ENCODE data around the gene ZBTB45. TPM values are rescaled to one million over a fixed set of nuclear protein-coding genes. Genes with fewer than 3 reads are reported as not detected.

Gene ZBTB45
- total and polyA plus RNA-seq, 7 donors = 6.2 to 13.0 (median 9.8) TPM

DNA sequence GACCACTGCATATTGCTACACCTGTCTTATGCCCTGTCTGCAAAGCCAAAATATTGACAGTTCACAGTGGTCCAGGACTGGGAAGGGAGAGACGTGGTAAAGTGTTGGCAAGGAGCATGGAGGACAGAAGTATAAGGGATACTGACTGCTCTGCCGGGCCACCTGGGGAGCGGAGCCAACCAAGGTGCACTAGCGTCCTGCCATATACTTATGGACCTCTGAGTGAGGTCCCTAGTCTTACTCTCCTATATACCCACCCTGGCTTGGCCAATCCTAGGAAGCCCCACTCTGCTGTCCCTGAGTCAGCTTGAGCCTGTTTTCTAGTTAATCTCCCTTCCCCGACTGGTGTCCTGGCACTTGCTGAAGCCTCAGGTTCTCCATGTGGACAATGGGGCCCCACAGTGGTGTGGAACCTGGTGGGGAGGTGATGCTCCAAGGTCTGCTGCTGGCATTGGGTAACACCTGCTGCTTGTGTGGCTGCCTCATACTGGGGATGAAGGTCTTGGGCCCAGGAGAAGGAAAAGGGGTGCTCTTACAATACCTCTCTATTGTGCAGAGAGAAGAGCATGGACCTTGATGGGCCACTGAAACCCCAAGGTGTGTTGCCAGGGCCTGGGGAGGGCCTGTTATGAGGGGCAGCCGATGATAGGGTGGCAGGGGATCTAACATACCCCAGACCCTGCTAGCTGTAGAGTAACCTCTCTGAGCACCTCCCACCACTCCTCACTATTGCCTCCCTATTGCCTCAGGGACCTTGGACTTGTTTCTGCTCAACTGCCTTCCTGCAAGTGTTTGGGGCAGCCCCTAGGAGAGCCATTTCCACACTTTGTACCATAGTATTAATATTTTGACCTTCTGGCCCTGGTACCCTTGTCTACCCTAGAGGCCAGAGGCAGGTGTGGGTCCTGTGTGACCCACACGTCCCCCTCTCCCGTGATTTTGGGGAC lies 17.5 kb upstream of the ZBTB45 start:
- intact Hi-C loops (cut with DNase I) = no loop called here
- no peak overlapping the region for H3K4me3 ChIP-seq
- H3K4me1 ChIP-seq = no peaks in the 10 kb centered on the region
- ATAC-seq (no peak), DNase-seq (no peak)
- no peak for TF ChIP-seq CTCF (IDR thresholded peaks at IDR 0.05)
- 80 to 91% (median 88%) methylated on average over 8 of the region's 8 CpGs for WGBS, 3 donors
- H3K36me3 ChIP-seq (ENCODE audit: insufficient read depth in 1 of 2, low read depth in 1 of 2) = no peaks in the 10 kb centered on the region
- no peaks in the 10 kb centered on the region for H3K9me3 ChIP-seq
- H3K27ac ChIP-seq = no peak overlapping the region
- peaks cover 0 to 14% (median 13%) of the 10 kb centered on the region in 3 donors for H3K27me3 ChIP-seq (ENCODE audit: insufficient read depth in 3 of 3, low read length in 2 of 3)

- no peak for ATAC-seq
- H3K27me3 ChIP-seq (ENCODE audit: insufficient read depth in 3 of 3, low read length in 2 of 3) = peaks cover 0 to 14% (median 13%) of the 10 kb centered on the region in 3 donors
- WGBS, 3 donors = 82 to 88% (median 87%) methylated on average over 3 of the region's 3 CpGs
Observed at GRCh38 chr19:58535857-58536256, 16.2 kb upstream of the ZBTB45 start.

GRCh38 chr19:58531034-58531840 lies 11.6 kb upstream of the ZBTB45 start:
- Histone ChIP-seq H3K27me3 (ENCODE audit: insufficient read depth in 3 of 3, low read length in 2 of 3) (peaks cover 0 to 7% (median 0%) of the 10 kb centered on the region in 3 donors), H3K4me3 (no peak overlapping the region), H3K9me3 (no peaks in the 10 kb centered on the region), H3K27ac (no peak overlapping the region), H3K4me1 (no peaks in the 10 kb centered on the region), H3K36me3 (ENCODE audit: insufficient read depth in 1 of 2, low read depth in 1 of 2) (no peaks in the 10 kb centered on the region)
- ATAC-seq = no peak
- 57 to 59% (median 58%) methylated on average over 10 of the region's 10 CpGs for WGBS, 3 donors
- TF ChIP-seq CTCF (IDR thresholded peaks at IDR 0.05) = no peak
- no peak for DNase-seq
- intact Hi-C loops (cut with DNase I) = no loop called here

More at GRCh38 chr19:58535857-58536256, 16.2 kb upstream of the ZBTB45 start:
- no peak overlapping the region for H3K4me3 ChIP-seq
- TF ChIP-seq CTCF (IDR thresholded peaks at IDR 0.05) = no peak
- intact Hi-C loops (cut with DNase I) = no loop called here
- no peak overlapping the region for H3K27ac ChIP-seq
- no peaks in the 10 kb centered on the region for H3K4me1 ChIP-seq
- no peak for DNase-seq
- H3K36me3 ChIP-seq (ENCODE audit: insufficient read depth in 1 of 2, low read depth in 1 of 2) = no peaks in the 10 kb centered on the region
- no peaks in the 10 kb centered on the region for H3K9me3 ChIP-seq

GRCh38 chr19:58529405-58529804 lies 9.8 kb upstream of the ZBTB45 start:
- DNase-seq = no peak
- no peaks in the 10 kb centered on the region for H3K36me3 ChIP-seq (ENCODE audit: insufficient read depth in 1 of 2, low read depth in 1 of 2)
- WGBS, 3 donors = 75 to 81% (median 78%) methylated on average over 3 of the region's 3 CpGs
- no peaks in the 10 kb centered on the region for H3K9me3 ChIP-seq
- no peak for TF ChIP-seq CTCF (IDR thresholded peaks at IDR 0.05)
- ATAC-seq = no peak
- H3K4me3 ChIP-seq = no peak overlapping the region
- no peak overlapping the region for H3K27ac ChIP-seq
- intact Hi-C loops (cut with DNase I) = no loop called here
- H3K4me1 ChIP-seq = no peaks in the 10 kb centered on the region
- peaks cover 0 to 7% (median 0%) of the 10 kb centered on the region in 3 donors for H3K27me3 ChIP-seq (ENCODE audit: insufficient read depth in 3 of 3, low read length in 2 of 3)
